Tongue (tissue), 2 donors: ENCODE data around the gene CCDC178. TPM values are rescaled to one million over a fixed set of nuclear protein-coding genes. Genes with fewer than 3 reads are reported as not detected.
"Not testable (repeated sequence)": the region's sequence is repeated elsewhere in the genome, so short reads cannot be mapped to it uniquely, and the experiment has no call there.

Source experiments
- DNase-seq: peaks from one replicate; pipeline ENCODE4 v3.0.0-alpha.2; 2015
- total RNA-seq: library from RNA; depleted of rRNA; stranded (reverse); fragments of >200 nt; gene quantifications from one replicate; pipeline ENCODE4 v1.2.3, GENCODE V29; 2014

CCDC178 gene
- total RNA-seq, 1 donor from 2014 or later: not detected

DNA sequence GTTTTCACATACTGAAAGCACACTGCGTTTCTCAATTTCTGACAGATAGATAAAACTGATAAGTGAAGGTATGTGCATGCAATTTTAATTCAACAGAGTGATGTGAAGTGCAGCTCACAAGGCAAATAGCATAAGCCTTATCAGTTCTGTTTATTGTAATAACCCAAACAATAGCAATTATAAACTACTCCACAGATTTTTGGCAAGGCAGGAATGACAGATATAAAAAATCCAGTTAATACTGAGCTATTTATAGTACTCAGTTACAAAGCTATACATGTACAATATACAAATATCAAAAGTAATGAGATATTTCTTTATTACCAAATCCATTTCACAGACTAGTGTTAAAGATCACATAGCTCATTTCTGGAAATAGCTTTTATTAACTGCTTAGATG is 456.8 kb downstream of the CCDC178 start:
- DNase-seq: no peak

DNA sequence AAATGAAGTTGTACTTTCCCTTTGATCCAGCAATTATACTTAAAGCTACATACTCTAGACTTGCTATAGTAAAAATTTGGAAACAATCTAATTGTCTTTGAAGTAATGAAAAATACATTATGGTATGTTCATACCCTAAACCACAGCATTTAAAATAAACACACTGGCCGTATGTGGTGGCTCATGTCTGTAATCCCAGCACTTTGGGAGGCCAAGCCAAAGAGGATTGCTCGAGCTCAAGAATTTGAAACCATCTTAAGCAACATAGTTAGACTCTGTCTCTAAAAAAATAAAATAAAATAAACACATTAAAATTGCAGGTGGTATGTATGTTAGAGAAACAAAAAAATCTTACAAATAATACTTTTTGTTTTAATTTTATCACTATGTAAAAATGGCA is 459.6 kb downstream of the CCDC178 start:
- DNase-seq: peak; percentile 29

DNA sequence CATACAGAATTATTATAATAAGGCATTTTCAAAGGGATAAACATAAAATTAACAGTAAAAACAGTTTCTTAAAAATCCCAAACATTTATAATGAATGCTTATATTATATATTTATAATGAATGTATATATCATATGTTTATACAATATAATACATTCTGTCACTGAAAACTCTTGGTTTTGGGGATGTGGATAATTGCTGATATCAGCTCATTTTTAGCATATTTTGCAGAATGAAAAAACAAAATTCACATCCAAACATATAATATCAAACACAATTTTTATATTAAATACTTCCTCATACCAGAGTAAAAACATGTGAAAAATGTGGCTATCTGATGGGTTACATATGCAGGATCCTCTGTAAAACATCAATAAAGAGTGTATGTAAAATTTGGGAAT is 465.0 kb downstream of the CCDC178 start:
- DNase-seq: no peak

DNA sequence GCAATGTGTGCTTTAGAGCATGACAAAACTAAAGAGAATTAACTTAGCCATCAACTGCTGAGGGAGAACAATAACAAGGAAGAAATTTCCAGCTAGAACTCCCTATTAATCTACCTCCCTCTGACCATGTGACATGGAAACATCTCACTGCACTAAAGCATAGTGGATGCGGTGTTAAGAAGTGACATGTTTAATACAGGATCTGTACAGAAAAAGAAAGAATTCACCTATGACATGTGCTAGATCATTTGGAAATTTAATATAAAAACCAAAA is 465.4 kb downstream of the CCDC178 start:
- no peak for DNase-seq

DNA sequence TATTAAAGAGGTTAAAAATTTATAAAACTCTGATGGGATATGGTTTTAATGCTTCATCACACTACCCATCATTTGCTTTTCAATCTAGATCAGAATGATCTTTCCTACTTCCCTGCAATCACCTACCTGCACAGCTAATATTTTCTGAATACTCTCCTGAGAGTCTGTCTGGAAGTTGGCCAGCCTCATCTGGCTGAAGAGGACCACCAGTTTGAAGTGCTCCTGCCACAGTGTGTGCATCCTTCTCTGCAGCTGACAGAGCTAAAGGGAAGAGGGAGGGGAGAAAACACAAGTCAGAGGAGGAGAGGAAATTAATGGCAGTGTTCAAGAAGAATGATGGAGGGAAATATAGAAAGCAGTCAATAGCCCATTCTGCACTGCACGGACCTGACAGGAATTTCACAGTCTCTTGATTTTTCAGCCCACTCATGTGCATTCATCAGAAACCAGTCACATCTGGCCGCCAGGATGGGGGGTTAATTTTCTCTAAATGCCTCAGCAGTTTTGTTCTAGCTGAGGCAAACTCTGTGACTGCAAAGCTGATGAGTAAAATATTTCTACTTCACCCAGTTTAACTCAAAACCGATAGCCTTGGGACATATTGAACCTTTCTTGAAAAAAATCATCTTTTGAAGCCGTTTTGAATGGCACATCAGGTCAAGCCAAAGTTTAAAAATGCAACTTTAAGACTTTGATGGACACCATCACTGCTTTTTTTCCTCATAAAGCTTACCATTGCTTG is 465.9 kb downstream of the CCDC178 start:
- DNase-seq: no peak

DNA sequence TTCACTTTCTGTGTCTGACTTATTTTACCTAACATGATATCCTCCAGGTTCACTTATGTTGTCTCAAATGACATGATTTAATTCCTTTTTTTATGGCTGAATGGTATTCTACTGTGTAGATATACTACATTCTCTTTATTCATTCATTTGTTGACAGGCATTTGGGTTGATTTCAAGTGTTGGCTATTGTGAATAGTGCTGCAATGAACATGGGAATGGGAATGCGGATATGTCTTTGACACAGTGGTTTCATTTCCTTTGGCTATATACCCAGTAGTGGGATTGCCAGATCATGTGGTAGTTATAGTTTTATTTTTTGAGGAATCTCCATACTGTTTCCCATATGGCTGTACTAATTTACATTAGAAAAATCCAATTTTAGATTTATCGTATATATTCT is 472.3 kb downstream of the CCDC178 start:
- no peak for DNase-seq

DNA sequence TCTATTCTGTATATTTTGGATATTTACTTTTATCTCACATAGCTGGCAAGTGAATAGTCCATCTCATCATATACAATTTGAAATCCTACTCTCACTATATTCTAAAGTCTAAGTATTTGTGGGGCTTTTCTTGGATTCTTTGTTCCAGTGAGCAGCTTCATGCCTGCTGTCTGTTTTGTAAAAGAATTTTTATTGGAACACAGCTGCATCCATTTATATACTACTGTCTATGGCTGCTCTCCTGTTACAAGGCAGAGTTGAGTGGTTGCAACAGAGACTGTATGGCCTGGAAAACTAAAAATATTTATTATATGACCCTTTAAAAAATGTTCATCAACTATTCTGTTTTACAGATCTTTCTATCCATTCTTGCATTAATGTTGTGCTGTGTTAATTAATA is 474.4 kb downstream of the CCDC178 start:
- DNase-seq: peak; percentile 41

DNA sequence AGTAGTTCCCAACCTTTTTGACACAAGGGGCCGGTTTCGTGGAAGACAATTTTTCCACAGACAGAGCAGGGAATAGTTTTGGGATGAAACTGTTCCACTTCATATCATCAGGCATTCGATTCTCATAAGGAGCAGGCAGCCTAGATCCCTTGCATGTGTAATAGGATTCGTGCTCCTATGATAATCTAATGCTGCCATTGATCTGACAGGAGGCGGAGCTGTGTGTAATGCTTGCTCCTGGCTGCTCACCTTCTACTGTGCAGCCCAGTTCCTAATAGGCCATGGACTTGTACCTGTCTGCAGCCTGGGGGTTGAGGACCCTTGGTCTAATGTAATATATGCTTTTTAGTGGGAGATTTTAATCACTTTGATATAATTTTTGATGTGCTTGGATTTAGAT is 479.0 kb downstream of the CCDC178 start:
- DNase-seq: no peak

DNA sequence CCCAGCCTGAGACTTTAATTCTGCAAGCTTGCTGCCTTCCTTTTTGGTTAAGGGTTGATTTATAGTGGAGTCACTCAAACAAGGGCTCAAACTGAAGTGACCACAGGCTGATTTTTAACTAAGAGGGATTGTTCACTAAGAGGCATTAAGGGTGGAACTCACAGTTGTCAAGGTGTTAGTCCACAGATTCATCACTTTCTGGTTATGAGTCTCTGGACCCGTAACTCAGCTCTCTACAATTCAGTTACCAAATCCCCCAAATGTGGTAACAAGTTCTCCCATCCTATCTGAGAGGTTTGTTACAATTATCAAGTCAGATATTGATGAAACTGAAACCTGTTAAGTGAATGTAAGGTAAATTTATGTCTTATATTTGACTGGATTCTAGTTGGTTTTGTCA is 481.8 kb downstream of the CCDC178 start:
- DNase-seq: no peak

DNA sequence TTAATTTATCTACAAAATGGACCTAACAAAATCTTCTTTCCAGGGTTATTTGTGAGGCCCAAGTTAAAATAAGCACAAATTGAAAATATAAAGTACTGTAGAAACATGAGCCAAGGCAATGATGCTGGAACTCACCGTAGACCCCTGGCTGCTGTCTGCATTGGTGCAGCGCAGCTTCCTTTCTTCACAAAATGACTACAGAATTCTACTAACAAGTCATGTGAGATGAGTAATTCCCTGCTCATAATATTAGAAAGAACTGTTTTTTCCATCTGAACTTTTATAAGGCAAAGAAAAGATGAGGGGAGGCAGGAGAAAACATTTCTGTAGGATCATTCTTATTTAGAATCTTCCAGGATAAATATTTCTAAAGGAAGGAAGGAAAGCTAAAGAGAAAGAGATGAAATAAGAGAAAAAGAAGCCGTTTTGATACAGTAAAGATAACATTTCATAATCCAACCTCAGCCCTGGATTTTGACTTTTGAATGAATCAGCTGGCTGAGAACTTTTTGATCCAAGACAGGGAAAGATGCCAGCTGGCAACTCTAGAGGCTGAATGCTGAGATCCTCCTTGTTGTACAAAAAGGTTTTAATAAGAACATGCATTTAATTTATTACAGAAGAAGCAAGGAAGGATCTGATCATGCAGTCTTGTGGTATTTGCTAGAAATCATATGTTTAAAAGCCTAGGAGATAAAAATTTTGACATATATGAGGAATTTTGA is 483.8 kb downstream of the CCDC178 start:
- DNase-seq: peak; percentile 49

DNA sequence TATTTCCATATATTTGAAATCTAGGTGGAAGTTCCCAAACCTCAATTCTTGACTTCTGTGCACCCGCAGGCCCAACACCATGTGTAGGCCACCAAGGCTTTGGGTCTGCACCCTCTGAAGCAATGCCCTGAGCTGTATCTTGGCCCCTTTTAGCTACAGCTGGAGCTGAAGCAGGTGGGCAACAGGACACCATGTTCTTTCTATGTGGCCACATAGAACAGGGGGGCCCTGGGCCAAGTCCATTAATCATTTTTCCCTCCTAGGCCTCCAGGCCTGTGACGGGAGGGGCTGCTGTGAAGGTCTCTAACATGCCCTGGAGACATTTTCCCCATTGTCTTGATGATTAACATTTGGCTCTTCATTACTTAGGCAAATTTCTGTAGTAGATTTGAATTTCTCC is 488.2 kb downstream of the CCDC178 start:
- not testable (repeated sequence) for DNase-seq

DNA sequence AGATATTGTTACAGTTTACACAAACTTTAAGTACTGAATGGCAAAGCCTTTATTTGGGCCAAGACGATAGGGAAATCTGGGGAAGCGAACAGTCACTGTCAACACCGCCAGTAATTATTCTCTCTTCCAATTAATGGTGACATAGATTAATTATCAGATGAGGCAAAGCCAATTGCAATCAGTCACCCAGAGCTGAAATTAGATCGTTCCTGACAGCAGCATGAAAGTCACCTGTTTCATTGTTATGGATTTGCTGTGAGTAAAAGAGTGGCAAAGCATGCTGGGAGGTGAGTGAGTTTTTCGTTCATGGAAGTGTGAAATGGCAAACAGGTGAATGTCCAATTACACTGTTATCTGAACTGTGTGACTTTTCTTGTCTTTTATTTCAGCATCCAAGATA is 502.9 kb downstream of the CCDC178 start:
- no peak for DNase-seq

DNA sequence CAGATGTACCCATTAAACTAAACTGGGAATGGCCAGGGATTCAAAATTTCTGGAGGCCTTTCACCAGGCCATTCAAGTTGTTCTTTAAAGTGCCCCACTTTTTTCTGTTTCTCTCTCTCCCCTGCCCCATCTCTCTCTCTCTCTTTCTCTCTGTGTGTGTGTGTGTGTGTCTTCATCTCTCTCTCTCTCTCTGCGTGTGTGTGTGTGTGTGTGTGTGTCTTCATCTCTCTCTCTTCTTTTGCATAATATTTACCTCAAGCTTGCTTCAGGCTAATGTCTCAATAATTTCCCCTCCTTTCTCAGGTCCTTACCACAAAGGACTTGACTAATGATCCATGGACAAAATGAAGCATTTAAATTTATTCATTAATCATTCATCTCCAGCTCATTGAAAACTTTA is 503.5 kb downstream of the CCDC178 start:
- DNase-seq: no peak

DNA sequence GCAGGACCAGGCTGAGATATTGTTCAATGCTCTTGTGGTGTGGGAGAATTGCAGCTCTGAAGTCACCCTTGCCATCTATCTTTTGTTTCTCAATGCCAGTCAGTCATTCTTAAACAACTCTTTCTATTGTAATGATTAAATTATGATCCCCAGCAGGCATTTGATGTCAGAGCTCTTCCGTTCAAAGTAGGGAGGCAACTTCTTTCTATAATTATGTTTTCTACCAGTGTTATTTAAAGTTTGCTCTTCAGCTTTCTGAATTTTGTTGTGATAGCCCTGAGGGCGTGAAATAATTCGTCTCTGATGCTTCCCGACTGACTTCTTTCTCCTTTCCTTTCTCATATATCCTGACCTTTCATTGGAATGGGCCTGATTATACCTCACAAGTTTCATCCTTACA is 506.3 kb downstream of the CCDC178 start:
- DNase-seq: no peak

DNA sequence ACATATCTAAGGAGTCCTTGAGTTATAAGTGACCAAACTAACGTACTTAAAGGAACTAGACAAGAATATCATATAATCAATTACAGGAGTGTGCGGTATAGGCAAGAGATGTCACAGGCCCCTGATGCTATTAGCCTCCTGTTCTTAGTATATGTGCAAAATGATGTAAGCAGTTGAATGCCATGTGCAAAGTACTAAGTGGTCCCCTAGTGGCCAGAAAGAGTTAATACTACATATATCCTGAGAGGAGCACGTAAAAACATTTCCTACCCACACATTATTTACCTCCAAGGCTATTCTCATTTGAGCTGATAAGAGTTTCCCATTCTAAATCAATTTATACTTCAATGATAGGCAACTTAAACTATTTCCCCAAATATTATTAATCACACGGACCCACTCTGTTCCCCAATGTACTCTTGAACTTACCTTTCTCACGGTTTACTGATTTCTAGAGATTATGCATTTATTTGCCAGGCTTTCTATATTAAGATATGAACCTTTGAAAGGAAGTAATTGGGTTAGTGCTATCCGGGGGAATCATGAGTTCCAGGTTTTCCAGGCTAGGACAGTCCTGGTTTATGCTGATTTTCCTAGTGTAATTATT is 509.7 kb downstream of the CCDC178 start:
- peak; percentile 49 for DNase-seq

DNA sequence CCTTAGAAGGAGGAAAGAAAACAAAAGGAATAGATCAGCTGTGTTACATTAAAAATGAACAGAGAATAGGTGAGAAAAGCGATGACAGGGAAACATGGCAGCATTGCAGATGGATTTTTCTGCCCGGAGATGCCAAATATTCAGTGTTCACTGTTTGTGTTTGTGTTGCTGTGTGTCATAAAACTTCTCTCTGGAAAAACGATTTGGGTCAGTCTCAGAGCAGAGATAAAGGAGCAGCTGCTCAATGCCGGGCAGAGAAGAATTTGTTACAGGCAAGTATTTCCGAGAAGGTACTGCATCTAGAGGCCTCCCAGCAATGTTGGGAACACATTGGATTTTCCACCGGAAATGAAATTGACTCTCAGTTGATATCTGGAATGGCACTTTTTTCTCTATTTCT is 511.3 kb downstream of the CCDC178 start:
- peak; percentile 10 for DNase-seq

DNA sequence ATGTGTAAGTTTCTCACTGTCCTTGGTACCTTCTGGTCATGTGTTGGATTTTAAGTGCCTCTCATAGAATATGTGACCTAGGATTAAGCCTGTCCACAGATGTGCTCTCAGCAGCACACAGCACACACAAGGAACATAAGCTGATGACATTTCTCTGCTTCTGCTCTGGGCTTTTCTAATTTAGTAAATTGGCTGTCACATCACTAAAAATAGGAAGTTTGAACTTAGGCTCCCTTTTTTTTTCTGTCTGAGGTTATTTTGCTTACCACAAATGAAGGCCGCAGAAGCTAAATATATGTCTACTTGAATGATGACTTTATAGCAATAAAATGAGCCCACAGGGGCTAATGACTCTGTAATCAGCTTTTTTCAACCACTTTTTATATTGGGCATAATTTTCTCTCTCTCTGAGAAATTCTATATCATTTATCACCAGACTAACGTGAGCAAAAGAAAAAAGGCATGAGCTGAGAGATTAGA is 517.5 kb downstream of the CCDC178 start:
- no peak for DNase-seq

DNA sequence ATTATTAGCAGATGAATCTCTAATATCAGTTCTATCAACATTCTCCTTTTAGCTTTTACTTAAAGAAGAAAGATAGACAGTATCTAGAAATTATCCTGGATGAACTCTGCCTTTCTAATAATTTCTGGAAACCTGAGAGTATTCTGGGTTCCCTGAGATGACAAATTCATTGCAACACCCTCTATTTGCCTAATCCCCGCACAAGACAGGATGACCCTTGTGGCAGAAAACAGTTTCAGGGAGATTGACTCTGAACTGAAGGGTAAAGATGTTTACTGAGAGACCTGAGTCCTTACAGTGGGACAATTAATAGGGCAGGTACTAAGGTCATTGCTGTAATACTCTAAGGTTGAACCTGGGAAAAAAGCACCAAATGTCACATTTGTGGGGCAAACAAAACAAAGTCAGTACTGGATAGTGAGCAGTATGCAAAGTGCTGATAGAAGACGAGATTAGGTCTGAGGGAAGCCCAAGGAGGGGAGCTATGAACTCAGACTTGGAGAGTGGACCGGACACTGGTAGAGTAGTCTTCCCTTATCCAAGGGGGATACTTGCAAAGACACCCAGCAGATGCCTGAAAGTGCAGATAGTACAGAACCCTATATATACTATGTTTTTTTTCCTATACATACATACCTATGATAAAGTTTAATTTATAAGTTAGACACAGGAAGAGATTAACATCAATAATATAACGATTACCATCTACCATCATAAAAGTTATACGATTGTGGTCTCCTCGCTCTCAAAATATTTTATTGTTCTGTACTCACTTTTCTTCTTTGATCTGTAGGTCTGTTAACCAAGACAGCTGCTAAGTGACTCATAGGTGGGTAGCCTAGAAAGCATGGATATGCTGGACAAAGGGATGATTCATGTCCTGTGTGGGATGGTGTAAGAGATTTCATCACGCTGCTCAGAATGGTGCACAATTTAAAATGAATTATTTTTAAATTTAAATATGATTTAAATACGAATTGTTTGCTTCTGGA is 519.4 kb downstream of the CCDC178 start:
- no peak for DNase-seq

DNA sequence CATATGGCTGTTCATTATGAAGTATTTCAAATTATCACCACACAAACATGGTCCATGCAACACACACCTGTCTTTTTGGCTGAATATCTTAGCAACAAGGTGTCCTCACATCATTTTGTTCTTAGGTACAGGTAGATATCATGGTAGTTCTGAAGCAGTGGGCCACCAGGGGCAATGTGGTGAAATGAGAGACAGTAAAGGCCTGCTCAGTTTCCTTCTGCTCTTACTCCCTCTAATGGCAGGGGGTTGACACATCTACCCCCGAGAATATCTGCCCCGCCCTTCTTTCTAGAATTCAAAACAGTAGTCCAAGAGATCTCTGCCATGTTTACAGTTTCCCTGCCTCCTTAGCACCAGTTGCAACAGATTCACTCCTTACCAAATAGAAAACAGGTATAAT is 520.7 kb downstream of the CCDC178 start:
- peak; percentile 8 for DNase-seq

DNA sequence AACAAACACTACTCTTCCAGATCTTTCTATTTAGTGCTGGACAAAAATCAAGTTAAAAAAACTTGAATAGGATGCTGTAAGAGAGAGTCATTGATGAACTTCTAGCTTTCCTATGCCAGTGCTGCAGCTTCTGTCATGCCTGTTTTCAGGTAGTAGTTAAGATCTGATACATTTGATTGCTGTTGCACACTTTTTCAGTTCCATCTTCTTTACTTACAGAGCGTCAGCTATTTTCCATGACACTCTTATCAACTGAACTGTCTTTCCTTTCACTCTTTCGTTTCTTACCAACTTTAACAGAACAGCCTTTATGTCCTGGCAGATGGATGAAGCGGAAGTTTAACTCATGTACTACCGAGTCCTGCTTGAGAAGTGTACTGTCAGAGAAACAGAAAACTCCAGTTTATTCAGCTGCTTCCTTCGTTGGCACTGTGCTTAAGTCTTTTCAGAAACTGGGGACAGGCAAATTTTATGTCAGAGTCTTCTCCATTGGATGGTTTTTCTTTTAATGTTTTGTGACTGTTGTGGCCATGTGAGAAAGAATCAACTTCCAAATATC is 521.8 kb downstream of the CCDC178 start:
- DNase-seq: peak; percentile 13

DNA sequence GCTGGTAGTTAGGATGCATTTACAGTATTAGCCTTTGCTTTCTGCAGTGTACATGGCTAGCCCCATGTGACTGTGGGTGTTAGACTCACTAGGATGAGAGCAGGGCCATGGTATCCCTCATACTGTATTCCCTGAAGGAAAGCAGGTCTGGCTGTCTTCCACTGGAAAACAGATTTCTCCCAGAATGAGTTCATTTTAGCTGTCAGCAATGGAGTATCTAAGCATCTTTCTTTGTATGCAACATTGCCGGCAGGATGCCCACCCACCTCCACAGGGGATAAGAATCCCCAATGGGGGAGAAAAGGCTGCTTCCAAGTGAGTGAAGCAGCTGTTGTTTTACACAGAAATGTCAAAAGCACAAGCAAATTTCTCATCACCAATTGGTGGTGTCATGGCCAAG is 525.0 kb downstream of the CCDC178 start:
- DNase-seq: no peak

DNA sequence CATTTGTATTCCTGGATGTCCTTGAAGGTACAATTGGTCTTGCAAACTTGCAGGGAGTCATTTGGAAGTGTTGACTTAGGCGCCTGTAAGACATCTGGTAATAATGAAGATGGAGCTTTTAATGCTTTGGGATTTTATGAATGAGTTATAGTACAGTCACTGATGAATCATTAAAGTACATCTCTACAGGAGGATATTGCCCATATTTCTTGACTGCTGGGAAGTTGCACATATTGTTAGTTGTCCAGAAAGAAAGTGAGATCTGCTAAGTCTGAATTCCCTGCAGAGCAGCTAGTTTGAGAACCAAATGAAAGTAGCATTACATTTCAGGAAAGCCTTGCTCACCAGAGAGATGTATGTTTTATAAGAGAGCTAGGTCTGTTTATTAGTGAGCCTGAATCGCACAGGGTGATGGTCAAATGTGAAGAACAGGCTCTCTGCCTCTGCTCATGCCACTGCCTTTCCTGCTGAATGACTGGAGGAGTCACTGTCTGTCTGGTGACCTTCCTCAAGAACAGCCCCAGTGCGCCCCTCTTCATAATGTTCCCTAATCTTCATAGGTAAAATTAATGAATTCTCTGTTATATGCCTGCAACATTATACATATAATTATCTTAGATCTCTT is 528.7 kb downstream of the CCDC178 start:
- DNase-seq: peak; percentile 9
